HG03066 (cell line): ENCODE measurements around the gene CARS2.
"Not testable (repeated sequence)": the region's sequence is repeated elsewhere in the genome, so short reads cannot be mapped to it uniquely, and the experiment has no call there.

Experiments
- ATAC-seq: cut with Tn5 transposase; IDR thresholded peaks from one replicate; pipeline ENCODE4 v1.9.1; 2021; ENCODE audit warnings: low read depth; ENCODE audit not compliant: unreplicated experiment

CARS2 gene

GRCh38 chr13:110705826-110706569, at the start of gene CARS2:
Gene CARS2, minus strand, starts transcription at chr13:110706116. Its CDS starts 23 bp downstream, at chr13:110706093.
- ATAC-seq: peak; percentile 94

DNA sequence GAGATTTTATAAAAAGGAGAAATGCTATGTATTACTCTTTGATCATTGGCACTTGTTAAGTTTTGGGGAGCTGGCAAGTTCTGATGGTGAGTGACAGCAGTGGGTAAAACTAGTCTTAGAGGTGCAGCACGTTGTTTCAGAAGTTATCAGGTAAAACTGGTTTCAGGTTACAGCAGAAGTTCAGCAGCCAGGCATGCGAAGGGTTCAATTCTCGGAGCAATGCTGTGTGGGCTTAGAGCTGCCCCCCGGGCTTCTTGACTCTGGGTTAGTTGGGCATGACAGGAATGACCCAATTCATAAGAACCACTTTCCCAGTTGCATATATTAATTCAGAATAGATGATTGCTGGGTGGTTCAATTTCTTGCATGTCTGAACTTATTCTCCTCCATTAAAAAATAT, 42.4 kb upstream of the CARS2 start:
- no peak for ATAC-seq

GRCh38 chr13:110746438-110746837, 40.5 kb upstream of the CARS2 start:
- no peak for ATAC-seq

DNA sequence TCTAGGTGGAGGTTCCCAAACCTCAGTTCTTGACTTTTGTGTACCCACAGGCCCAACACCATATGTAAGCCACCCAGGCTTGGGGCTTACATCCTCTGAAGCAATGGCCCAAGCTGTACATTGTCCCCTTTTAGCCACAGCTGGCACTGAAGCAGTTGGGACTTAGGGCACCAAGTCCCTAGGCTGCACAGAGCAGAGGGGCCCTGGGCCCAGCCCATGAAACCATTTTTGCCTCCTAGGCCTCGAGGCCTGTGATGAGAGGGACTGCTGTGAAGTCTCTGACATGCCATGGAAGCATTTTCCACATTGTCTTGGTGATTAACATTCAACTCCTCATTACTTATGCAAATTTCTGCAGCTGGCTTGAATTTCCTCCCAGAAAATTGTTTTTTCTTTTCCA, 37.8 kb upstream of the CARS2 start:
- no peak for ATAC-seq

GRCh38 chr13:110737555-110737954, 31.6 kb upstream of the CARS2 start:
- ATAC-seq: no peak

DNA sequence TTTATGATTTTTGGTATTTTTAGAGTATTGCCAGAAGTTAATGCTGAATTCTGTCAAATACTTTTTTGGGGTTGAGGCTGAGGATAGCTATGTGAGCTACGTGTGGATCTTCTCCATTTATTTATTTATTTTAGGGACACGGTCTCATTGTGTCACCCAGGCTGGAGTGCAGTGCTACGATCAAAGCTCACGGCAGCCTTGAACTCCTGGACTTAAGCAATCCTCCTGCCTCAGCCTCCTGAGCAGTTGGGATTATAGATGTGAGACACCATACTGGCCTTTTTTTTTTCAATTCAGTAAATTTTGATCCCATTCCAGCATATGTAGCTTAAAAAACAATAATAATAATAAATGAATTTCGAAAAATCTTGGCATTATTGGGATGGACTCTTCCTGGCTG, 28.6 kb upstream of the CARS2 start:
- no peak for ATAC-seq

GRCh38 chr13:110731072-110731471, 25.2 kb upstream of the CARS2 start:
- no peak for ATAC-seq

DNA sequence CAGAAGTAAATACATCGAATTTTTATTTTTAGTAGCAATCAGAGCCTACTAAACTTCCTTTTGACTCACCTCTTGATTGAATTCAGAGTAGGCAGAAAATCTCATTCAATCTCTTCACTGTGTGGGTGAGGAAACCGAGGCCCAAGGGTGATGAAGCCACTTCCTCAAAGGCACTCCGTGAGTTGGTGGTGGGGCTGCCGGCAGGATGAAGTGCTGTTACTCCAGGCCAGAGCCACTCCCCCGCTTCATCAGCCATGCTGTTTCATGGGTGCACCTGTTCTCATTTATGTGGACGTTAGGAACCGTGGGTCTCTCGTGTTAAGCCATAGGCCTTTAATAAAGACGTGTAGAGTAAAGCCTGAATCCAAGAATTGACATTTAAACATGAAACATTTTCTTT, 20.8 kb upstream of the CARS2 start:
- ATAC-seq: no peak

DNA sequence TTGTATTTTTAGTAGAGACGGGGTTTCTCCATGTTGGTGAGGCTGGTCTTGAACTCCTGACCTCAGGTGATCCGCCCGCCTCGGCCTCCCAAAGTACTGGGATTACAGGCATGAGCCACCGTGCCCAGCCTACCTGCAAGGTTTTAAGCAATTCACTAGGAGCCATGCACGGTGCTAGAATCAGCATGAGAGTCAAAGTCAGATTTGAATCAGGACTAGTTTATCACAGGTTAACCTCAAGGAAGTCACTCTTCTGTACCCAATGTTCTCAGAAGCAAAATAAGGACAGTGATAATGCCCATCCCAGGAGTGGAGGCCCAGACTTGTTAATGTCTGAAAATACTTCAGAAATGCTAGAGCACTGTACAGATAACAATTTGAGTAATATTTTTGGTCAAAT, 20.2 kb upstream of the CARS2 start:
- not testable (repeated sequence) for ATAC-seq

GRCh38 chr13:110723598-110723997, 17.7 kb upstream of the CARS2 start:
- no peak for ATAC-seq

GRCh38 chr13:110722971-110723370, 17.1 kb upstream of the CARS2 start:
- no peak for ATAC-seq

DNA sequence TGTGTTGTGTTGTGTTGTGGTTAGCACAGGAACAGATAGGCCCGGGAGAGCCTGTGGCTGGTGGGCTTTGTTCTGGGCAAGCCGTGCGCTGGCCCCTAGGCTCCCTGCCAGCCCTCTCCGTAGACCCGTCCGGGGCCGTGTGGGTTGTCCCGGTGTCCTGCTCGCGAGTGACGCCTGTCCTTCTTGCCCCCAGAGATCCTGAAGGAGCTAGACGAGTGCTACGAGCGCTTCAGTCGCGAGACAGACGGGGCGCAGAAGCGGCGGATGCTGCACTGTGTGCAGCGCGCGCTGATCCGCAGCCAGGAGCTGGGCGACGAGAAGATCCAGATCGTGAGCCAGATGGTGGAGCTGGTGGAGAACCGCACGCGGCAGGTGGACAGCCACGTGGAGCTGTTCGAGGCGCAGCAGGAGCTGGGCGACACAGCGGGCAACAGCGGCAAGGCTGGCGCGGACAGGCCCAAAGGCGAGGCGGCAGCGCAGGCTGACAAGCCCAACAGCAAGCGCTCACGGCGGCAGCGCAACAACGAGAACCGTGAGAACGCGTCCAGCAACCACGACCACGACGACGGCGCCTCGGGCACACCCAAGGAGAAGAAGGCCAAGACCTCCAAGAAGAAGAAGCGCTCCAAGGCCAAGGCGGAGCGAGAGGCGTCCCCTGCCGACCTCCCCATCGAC, 13.3 kb upstream of the CARS2 start:
- ATAC-seq: no peak

DNA sequence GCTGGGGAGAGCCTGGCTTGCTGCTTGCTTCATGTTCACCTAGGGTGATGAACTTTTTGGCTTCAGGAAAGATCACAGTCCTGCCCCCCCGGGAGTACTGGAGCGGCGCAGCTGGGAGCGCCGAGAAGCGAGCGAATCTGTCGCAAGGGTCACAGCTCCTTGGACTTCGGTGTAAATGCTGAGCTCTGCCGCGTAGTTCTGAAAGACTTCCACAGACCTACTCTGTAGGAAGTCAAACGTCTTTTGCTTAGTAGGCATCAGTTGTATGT, 10.3 kb upstream of the CARS2 start:
- no peak for ATAC-seq

DNA sequence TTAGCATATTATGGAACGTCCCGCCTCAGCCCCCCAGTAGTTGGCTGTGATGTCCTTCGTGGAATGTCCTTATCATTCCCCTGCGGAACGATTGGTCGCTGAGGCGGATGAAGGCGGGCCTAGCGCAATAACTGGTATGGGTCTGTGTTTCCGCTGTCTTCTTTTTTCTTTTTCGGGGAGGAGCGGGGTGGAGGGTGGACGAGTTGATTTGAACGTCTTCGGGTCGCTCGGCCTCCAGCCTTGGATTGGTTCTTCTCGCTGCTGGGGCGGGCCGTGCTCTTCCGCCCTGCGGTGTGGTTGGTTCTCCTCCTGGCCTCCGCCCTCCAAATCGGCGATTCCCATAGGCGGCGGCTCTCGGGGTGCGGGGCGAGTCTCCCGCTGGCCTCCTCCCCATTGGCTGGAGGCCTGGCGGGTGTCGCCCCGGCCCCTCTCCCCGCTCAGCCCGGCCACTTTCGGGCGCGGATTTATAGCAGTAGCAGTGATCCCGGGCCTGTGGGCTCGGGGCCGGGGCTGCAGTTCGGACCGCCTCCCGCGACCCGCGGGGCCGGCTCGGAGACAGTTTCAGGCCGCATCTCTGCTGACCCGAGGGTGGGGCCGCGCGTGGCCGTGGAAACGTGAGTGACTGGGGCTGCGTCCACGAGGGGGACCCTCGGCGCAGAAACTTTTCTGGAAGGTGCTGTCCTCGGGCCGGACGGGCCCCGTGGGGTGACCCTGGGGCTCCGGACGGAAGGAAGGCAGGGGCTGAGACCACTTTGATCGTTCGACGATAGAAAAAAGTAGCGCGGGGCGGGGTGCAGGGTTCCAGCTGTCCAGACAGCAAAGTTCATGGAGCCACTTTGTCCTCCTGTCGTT, 9.7 kb upstream of the CARS2 start:
- peak; percentile 46 for ATAC-seq

- no peak for ATAC-seq
These were observed 9.0 kb upstream of the CARS2 start for GRCh38 chr13:110714797-110715394.

DNA sequence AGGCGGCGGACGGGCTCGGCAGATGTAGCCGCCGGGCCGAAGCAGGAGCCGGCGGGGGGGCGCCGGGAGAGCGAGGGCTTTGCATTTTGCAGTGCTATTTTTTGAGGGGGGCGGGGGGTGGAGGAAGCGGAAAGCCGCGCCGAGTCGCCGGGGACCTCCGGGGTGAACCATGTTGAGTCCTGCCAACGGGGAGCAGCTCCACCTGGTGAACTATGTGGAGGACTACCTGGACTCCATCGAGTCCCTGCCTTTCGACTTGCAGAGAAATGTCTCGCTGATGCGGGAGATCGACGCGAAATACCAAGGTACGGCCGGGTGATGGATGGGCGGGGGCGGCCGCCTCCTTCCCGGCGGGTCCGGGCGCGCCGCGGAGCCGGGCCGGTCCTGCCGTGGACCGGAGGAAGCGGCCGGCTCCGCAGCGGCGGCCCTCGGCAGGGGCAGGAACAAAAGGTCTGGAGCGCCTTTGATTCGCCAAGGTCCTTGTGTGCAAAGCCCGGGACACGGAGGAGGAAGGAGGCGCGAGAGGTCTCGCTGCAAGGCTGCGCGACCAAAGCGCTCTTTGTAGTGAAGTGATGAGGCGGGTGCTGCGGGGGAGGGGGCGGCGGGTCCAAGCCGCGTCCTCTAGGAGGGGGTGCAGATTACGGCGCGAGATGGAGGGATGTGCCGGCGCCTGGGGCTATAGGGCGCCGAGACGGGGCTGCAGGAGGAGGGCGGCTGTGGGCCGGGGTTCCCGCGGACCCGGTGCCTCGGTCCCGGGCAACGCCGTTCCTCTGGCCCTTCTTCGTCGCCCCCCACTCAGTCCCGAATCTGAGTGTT, 8.3 kb upstream of the CARS2 start:
- ATAC-seq: no peak

GRCh38 chr13:110713642-110713952, 7.7 kb upstream of the CARS2 start, which contains the start of gene ING1:
Gene ING1, plus strand, starts transcription at chr13:110713700. Its CDS starts 450 bp downstream, at chr13:110714150.
- no peak for ATAC-seq

- ATAC-seq: peak; percentile 46
These were observed 7.1 kb upstream of the CARS2 start for GRCh38 chr13:110712849-110713641.

- peak; percentile 23 for ATAC-seq
These were observed 6.3 kb upstream of the CARS2 start for GRCh38 chr13:110712081-110712848.
